ENCODE data around the gene GFM1.

Gene GFM1

GRCh38 chr3:158640646-158641045 lies 3.7 kb upstream of the GFM1 start:
- H3K4me3 ChIP-seq (replicated peaks; ENCODE audit: insufficient read depth, low read length): no peak overlapping the region
- DNase-seq (ENCODE audit: low read depth in 1 of 2, low spot score in 1 of 2): no peak
- H3K27ac ChIP-seq (replicated peaks): no peak overlapping the region
- H3K27me3 ChIP-seq (ENCODE audit: insufficient read depth, poor library complexity, severe bottlenecking): no peaks in the 10 kb centered on the region
- TF ChIP-seq REST (IDR thresholded peaks at IDR 0.05; ENCODE audit: insufficient replicate concordance, low read depth) (no peak), GABPA (IDR thresholded peaks at IDR 0.05; ENCODE audit: low read depth) (no peak), POLR2AphosphoS5 (IDR thresholded peaks at IDR 0.05; ENCODE audit: low read depth) (no peak), SPI1 (IDR thresholded peaks at IDR 0.05; ENCODE audit: borderline replicate concordance, low read depth) (no peak)
- TF ChIP-seq, protein P1, sequence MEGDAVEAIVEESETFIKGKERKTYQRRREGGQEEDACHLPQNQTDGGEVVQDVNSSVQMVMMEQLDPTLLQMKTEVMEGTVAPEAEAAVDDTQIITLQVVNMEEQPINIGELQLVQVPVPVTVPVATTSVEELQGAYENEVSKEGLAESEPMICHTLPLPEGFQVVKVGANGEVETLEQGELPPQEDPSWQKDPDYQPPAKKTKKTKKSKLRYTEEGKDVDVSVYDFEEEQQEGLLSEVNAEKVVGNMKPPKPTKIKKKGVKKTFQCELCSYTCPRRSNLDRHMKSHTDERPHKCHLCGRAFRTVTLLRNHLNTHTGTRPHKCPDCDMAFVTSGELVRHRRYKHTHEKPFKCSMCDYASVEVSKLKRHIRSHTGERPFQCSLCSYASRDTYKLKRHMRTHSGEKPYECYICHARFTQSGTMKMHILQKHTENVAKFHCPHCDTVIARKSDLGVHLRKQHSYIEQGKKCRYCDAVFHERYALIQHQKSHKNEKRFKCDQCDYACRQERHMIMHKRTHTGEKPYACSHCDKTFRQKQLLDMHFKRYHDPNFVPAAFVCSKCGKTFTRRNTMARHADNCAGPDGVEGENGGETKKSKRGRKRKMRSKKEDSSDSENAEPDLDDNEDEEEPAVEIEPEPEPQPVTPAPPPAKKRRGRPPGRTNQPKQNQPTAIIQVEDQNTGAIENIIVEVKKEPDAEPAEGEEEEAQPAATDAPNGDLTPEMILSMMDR (IDR thresholded peaks at IDR 0.05; ENCODE audit: insufficient read depth, low read length): no peak

DNA sequence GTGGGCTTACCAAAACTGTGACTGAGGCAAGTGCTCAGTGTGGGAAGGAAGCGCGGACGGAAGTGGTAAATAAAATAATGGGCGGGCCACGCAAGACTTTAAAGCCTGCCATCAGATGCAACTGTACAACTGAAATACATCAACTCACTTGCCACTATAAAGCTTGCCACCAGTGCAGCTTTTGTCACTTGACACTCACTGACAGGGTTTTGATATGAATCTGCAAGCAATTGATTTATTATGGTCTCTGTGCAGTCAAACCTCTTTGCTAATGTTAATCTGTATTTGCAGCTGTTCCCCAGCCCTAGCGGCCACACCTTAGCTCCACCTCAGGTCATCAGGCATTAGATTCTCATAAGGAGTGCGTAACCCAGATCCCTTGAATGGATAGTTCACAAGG lies 2.3 kb upstream of the GFM1 start:
- no peak for DNase-seq (ENCODE audit: low read depth in 1 of 2, low spot score in 1 of 2)
- no peak overlapping the region for H3K4me3 ChIP-seq (replicated peaks; ENCODE audit: insufficient read depth, low read length)
- H3K27ac ChIP-seq (replicated peaks): no peak overlapping the region
- TF ChIP-seq GABPA (IDR thresholded peaks at IDR 0.05; ENCODE audit: low read depth) (no peak), REST (IDR thresholded peaks at IDR 0.05; ENCODE audit: insufficient replicate concordance, low read depth) (no peak), POLR2AphosphoS5 (IDR thresholded peaks at IDR 0.05; ENCODE audit: low read depth) (no peak)
- TF ChIP-seq, protein P1 (IDR thresholded peaks at IDR 0.05; ENCODE audit: insufficient read depth, low read length): no peak
- no peaks in the 10 kb centered on the region for H3K27me3 ChIP-seq (ENCODE audit: insufficient read depth, poor library complexity, severe bottlenecking)

DNA sequence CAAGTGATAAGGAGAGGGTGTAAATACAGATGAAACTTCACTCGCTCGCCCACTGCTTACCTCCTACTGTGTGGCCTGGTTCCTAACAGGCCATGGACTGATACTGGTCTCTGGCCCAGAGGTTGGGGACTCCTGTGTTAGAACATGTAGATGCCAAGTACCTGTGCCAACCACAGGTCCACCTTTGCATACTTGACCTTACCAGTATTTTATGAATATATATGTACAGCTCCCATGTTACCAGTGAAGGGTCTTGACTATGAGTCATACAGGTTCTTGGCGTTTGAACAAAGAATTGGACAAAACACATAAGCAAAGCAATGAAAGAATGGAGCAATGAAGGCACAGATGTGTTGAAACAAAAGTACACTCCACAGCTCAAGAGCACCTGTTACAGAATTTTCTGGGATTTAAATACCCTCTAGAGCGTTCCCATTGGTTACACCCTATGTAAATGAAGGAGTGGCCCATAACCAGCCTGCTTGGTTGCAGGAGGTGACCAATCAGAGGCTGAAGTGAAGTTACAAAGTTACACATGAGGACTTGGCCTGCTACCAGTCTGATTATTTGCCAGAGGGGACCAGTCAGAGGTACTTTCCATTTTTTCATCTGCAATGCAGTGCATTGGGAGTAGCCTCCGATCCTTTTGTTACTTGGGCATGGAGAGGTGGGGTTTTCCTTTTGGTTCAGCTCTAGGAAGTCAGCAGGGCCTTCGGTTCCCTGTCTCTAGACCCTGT lies 1.7 kb upstream of the GFM1 start:
- no peak overlapping the region for H3K4me3 ChIP-seq (replicated peaks; ENCODE audit: insufficient read depth, low read length)
- H3K27me3 ChIP-seq (ENCODE audit: insufficient read depth, poor library complexity, severe bottlenecking): no peaks in the 10 kb centered on the region

More for the DNA sequence above, 1.7 kb upstream of the GFM1 start:
- no peak for DNase-seq (ENCODE audit: low read depth in 1 of 2, low spot score in 1 of 2)
- no peak for TF ChIP-seq GABPA (IDR thresholded peaks at IDR 0.05; ENCODE audit: low read depth)
- no peak for TF ChIP-seq POLR2AphosphoS5 (IDR thresholded peaks at IDR 0.05; ENCODE audit: low read depth)
- TF ChIP-seq REST (IDR thresholded peaks at IDR 0.05; ENCODE audit: insufficient replicate concordance, low read depth): no peak
- TF ChIP-seq SPI1 (IDR thresholded peaks at IDR 0.05; ENCODE audit: borderline replicate concordance, low read depth): no peak
- TF ChIP-seq, protein P1 (IDR thresholded peaks at IDR 0.05; ENCODE audit: insufficient read depth, low read length): no peak
- H3K27ac ChIP-seq (replicated peaks): no peak overlapping the region

Data from HL-60 (cell line).